OCI-LY1 (cell line): ENCODE data around the gene RANBP17.
"Not testable (repeated sequence)": the region's sequence is repeated elsewhere in the genome, so short reads cannot be mapped to it uniquely, and the experiment has no call there.

Experiments used
- H2AFZ ChIP-seq: fragments of 200-600 bp; sonication (generic), shearing (Covaris generic); 2 replicates; pipeline ENCODE4 v1.6.0; 2014; ENCODE audit warnings: antibody characterized with exemption, mild to moderate bottlenecking, low read length
- H3F3A ChIP-seq: fragments of 200-600 bp; sonication (generic), shearing (Covaris generic); 2 replicates; pipeline ENCODE4 v1.6.0; 2014; ENCODE audit warnings: mild to moderate bottlenecking, antibody characterized with exemption, low read length, moderate library complexity; ENCODE audit not compliant: insufficient read depth
- H3K27ac ChIP-seq: fragments of 200-600 bp; sonication (generic); 2 replicates; pipeline ENCODE4 v1.5.1; 2014; ENCODE audit warnings: low read length, mixed run types, mild to moderate bottlenecking, low read depth; ENCODE audit not compliant: poor library complexity, severe bottlenecking
- H3K27me3 ChIP-seq: fragments of 200-600 bp; sonication (generic); 2 replicates; pipeline ENCODE4 v1.6.0; 2014; ENCODE audit warnings: antibody characterized with exemption, mild to moderate bottlenecking, low read length, moderate library complexity; ENCODE audit not compliant: insufficient read depth
- H3K36me3 ChIP-seq: fragments of 200-600 bp; sonication (generic); 2 replicates; pipeline ENCODE4 v1.6.1; 2014; ENCODE audit warnings: mild to moderate bottlenecking, antibody characterized with exemption, low read length, moderate library complexity, mixed read lengths; ENCODE audit not compliant: insufficient read depth
- H3K4me1 ChIP-seq: fragments of 200-600 bp; sonication (generic); 2 replicates; pipeline ENCODE4 v1.5.1; 2014; ENCODE audit warnings: mild to moderate bottlenecking, low read length, moderate library complexity; ENCODE audit not compliant: insufficient read depth, severe bottlenecking
- H3K4me2 ChIP-seq: fragments of 200-600 bp; sonication (generic), shearing (Covaris generic); 2 replicates; pipeline ENCODE4 v1.6.1; 2014; ENCODE audit warnings: low read length
- H3K4me3 ChIP-seq: fragments of 200-600 bp; sonication (generic); 2 replicates; pipeline ENCODE4 v1.5.1; 2014; ENCODE audit warnings: low read length, low read depth, mild to moderate bottlenecking, mixed read lengths; ENCODE audit not compliant: poor library complexity, severe bottlenecking
- H3K79me2 ChIP-seq: fragments of 200-600 bp; shearing (Covaris generic); 2 replicates; pipeline ENCODE4 v1.6.1; 2016; ENCODE audit warnings: mixed run types, low read length, mixed read lengths; ENCODE audit not compliant: insufficient read depth
- H3K9ac ChIP-seq: fragments of 200-600 bp; sonication (generic), shearing (Covaris generic); 2 replicates; pipeline ENCODE4 v1.6.1; 2014; ENCODE audit warnings: mild to moderate bottlenecking, low read length, mixed read lengths
- H3K9me2 ChIP-seq: fragments of 200-600 bp; sonication (generic), shearing (Covaris generic); 2 replicates; pipeline ENCODE4 v1.6.1; 2014; ENCODE audit warnings: low read depth, mild to moderate bottlenecking, low read length, mixed read lengths
- H3K9me3 ChIP-seq: fragments of 200-600 bp; shearing (Covaris generic); 2 replicates; pipeline ENCODE4 v1.6.1; 2014; ENCODE audit warnings: low read length, mixed read lengths
- H4K20me1 ChIP-seq: fragments of 200-600 bp; sonication (generic), shearing (Covaris generic); 2 replicates; pipeline ENCODE4 v1.6.0; 2016; ENCODE audit warnings: mild to moderate bottlenecking, low read length; ENCODE audit not compliant: insufficient read depth
- EZH2 ChIP-seq: fragments of 200-600 bp; sonication (generic), shearing (Covaris generic); IDR thresholded peaks from 2 replicates; pipeline ENCODE4 v1.8.0; 2017; ENCODE audit warnings: borderline replicate concordance, mixed run types, mild to moderate bottlenecking, antibody characterized with exemption, low read length, moderate library complexity, mixed read lengths
- TF ChIP-seq, protein P1 (sequence below): fragments of 200-600 bp; sonication (generic), shearing (Covaris generic); IDR thresholded peaks from 2 replicates; pipeline ENCODE4 v1.5.1; 2017; ENCODE audit warnings: mild to moderate bottlenecking, antibody characterized with exemption, low read length, moderate library complexity, mixed read lengths

RANBP17 gene

DNA sequence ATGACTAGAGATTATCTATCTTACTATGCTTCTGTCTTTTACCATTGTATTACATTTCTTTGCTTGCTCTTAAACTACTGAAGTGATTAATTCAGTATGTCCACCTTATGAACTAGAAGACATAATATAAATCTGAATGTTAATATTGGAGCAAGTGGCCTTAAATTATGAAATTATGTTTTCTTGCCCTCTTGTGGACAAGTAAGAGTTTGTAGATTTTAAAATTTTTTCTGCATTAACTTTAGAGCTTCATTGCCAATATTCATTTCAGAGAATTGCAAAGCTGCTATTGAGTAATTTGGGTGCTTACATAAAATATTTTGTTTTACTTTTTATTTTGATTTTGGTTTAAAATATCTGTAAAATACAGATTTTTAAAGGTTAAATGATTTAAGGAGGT lies 55.3 kb downstream of the RANBP17 start:
- Histone ChIP-seq H3K4me2 (no peak overlapping the region), H4K20me1 (no peaks in the 10 kb centered on the region), H3K9me2 (no peaks in the 10 kb centered on the region), H3K9ac (no peak overlapping the region), H2AFZ (no peak overlapping the region), H3K79me2 (no peaks in the 10 kb centered on the region), H3K27me3 (no peaks in the 10 kb centered on the region), H3K36me3 (no peaks in the 10 kb centered on the region), H3K9me3 (no peaks in the 10 kb centered on the region), H3K27ac (no peak overlapping the region), H3K4me3 (no peak overlapping the region), H3K4me1 (no peaks in the 10 kb centered on the region), H3F3A (no peaks in the 10 kb centered on the region)
- TF ChIP-seq EZH2 = no peak
- TF ChIP-seq, protein P1, sequence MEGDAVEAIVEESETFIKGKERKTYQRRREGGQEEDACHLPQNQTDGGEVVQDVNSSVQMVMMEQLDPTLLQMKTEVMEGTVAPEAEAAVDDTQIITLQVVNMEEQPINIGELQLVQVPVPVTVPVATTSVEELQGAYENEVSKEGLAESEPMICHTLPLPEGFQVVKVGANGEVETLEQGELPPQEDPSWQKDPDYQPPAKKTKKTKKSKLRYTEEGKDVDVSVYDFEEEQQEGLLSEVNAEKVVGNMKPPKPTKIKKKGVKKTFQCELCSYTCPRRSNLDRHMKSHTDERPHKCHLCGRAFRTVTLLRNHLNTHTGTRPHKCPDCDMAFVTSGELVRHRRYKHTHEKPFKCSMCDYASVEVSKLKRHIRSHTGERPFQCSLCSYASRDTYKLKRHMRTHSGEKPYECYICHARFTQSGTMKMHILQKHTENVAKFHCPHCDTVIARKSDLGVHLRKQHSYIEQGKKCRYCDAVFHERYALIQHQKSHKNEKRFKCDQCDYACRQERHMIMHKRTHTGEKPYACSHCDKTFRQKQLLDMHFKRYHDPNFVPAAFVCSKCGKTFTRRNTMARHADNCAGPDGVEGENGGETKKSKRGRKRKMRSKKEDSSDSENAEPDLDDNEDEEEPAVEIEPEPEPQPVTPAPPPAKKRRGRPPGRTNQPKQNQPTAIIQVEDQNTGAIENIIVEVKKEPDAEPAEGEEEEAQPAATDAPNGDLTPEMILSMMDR = no peak

DNA sequence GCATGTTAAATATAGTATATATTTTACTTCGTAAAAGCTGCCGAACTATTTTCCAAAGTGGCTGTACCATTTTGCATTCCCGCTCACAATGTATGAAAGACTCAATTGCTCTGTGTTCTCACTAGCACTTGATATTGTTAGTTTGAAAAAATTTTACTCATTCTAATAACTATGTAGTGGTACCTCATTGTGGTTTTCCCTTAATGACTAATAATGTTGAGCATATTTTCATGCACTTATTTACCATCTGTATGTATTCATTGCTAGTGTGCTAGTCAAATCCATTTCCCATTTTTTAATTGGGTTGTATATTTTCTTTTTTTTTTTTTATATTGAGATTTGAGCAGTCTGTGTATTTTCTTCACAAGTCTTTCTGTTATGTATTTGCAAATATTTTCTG lies 58.4 kb downstream of the RANBP17 start:
- Histone ChIP-seq H3K9me2 (no peaks in the 10 kb centered on the region), H3K36me3 (no peaks in the 10 kb centered on the region), H3K4me3 (no peak overlapping the region), H4K20me1 (no peaks in the 10 kb centered on the region), H2AFZ (no peak overlapping the region), H3K27ac (no peak overlapping the region), H3K9me3 (no peaks in the 10 kb centered on the region), H3K27me3 (no peaks in the 10 kb centered on the region), H3K79me2 (no peaks in the 10 kb centered on the region), H3K4me2 (no peak overlapping the region), H3F3A (no peaks in the 10 kb centered on the region), H3K4me1 (no peaks in the 10 kb centered on the region), H3K9ac (no peak overlapping the region)
- TF ChIP-seq, protein P1 = no peak
- TF ChIP-seq EZH2 = no peak

DNA sequence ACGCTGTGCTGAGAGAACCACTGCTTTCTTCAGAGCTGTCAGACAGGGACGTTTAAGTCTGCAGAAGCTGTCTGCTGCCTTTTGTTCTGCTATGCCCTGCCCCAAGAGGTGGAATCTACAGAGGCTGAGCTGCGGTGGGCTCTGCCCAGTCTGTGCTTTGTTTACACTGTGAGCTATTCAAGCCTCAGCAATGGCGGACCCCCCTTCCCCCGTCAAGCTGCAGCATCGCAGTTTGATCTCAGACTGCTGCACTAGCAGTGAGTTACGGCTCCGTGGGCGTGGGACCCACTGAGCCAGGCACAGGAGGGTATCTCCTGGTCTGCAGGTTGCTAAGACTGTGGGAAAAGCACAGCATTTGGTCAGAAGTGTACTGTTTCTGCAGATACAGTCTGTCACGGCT lies 60.5 kb downstream of the RANBP17 start:
- H3K4me2 ChIP-seq, H3K9me3 ChIP-seq, H3K36me3 ChIP-seq, H3K4me3 ChIP-seq, H3K4me1 ChIP-seq, H3K9me2 ChIP-seq, H3K27me3 ChIP-seq, H2AFZ ChIP-seq, H3K27ac ChIP-seq, H3K9ac ChIP-seq, H3K79me2 ChIP-seq, H3F3A ChIP-seq, H4K20me1 ChIP-seq: not testable (repeated sequence)

DNA sequence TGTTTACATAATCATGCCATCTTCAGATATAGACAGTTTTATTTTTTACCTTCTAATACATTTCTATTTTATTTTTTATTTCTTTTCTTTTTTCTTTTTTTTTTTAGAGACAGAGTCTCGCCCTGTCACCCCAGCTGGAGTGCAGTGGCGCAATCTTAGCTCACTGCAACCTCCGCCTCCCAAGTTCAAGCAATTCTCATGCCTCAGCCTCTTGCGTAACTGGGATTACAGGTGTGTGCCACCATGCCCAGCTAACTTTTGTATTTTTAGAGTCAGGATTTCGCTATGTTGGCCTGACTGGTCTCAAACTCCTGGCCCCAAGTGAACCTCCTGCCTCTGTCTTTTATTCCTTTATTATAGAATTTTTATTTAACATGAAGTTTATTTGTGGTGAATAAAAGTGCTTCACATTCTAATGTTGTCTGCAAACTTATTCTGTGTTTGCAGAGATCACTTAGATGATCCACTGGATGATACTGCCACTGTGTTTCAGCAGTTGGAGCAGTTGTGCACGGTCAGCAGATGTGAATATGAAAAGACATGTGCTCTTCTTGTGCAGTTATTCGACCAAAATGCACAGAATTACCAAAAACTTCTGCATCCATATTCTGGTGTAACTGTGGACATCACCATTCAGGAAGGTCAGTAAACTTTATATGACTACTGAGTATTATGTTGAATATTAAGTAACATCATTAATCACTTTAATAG lies 62.2 kb downstream of the RANBP17 start:
- H2AFZ ChIP-seq = no peak overlapping the region
- H3K27me3 ChIP-seq = no peaks in the 10 kb centered on the region
- no peaks in the 10 kb centered on the region for H3K9me2 ChIP-seq
- no peak overlapping the region for H3K4me3 ChIP-seq
- H3K79me2 ChIP-seq = no peaks in the 10 kb centered on the region
- H3K9ac ChIP-seq = no peak overlapping the region
- H3K27ac ChIP-seq = no peak overlapping the region
- no peak overlapping the region for H3K4me2 ChIP-seq
- no peaks in the 10 kb centered on the region for H3K36me3 ChIP-seq
- no peaks in the 10 kb centered on the region for H3K9me3 ChIP-seq
- H3F3A ChIP-seq = no peaks in the 10 kb centered on the region
- no peaks in the 10 kb centered on the region for H3K4me1 ChIP-seq
- no peaks in the 10 kb centered on the region for H4K20me1 ChIP-seq
- TF ChIP-seq, protein P1 = no peak
- TF ChIP-seq EZH2 = no peak

DNA sequence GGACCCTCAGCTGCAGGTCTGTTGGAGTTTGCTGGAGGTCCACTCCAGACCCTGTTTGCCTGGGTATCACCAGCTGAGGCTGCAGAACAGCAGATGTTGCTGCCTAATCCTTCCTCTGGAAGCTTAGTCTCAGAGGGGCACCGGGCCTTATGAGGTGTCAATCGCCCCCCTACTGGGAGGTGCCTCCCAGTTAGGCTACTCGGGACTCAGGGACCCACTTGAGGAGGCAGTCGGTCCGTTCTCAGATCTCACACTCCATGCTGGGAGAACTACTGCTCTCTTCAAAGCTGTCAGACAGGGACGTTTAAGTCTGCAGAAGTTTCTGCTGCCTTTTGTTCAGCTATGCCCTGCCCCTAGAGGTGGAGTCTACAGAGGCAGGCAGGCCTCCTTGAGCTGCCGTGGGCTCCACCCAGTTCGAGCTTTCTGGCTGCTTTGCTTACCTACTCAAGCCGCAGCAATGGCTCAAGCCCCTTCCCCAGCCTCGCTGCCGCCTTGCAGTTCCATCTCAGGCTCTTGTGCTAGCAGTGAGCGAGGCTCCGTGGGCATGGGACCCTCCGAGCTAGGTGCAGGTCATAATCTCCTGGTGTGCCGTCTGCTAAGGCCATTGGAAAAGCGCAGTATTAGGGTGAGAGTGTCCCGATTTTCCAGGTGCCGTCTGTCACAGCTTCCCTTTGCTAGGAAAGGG lies 73.9 kb downstream of the RANBP17 start:
- H3K9me2 ChIP-seq, H3K4me3 ChIP-seq, H2AFZ ChIP-seq, H3K36me3 ChIP-seq, H3K4me2 ChIP-seq, H3K27me3 ChIP-seq, H3K79me2 ChIP-seq, H3F3A ChIP-seq, H3K9me3 ChIP-seq, H3K27ac ChIP-seq, H3K4me1 ChIP-seq, H3K9ac ChIP-seq, H4K20me1 ChIP-seq: not testable (repeated sequence)
